ENCODE data around the gene SSPN.

Gene SSPN

GRCh38 chr12:26246483-26247164, 51.3 kb downstream of the SSPN start:
- in situ Hi-C loops (cut with HindIII; ENCODE audit: low pct_ligation_motif_present, low pct_unique_long_range_greater_than_20kb, low sequenced_read_pairs), result no loop called here
- no peak for DNase-seq

- in situ Hi-C loops (cut with HindIII; ENCODE audit: low pct_ligation_motif_present, low pct_unique_long_range_greater_than_20kb, low sequenced_read_pairs), result no loop called here
- DNase-seq, result no peak
Observed at GRCh38 chr12:26247873-26248272, 52.5 kb downstream of the SSPN start.

- in situ Hi-C loops (cut with HindIII; ENCODE audit: low pct_ligation_motif_present, low pct_unique_long_range_greater_than_20kb, low sequenced_read_pairs), result no loop called here
- DNase-seq, result no peak
Observed at GRCh38 chr12:26250801-26251200, 55.4 kb downstream of the SSPN start.

- no peak for DNase-seq
- in situ Hi-C loops (cut with HindIII; ENCODE audit: low pct_ligation_motif_present, low pct_unique_long_range_greater_than_20kb, low sequenced_read_pairs), result no loop called here
Observed at GRCh38 chr12:26251600-26251999, 56.2 kb downstream of the SSPN start.

- in situ Hi-C loops (cut with HindIII; ENCODE audit: low pct_ligation_motif_present, low pct_unique_long_range_greater_than_20kb, low sequenced_read_pairs), result no loop called here
- DNase-seq, result no peak
Observed at GRCh38 chr12:26252946-26253345, 57.6 kb downstream of the SSPN start.

GRCh38 chr12:26255893-26256645, 60.7 kb downstream of the SSPN start:
- DNase-seq, result no peak
- in situ Hi-C loops (cut with HindIII; ENCODE audit: low pct_ligation_motif_present, low pct_unique_long_range_greater_than_20kb, low sequenced_read_pairs), result no loop called here

GRCh38 chr12:26264215-26264838, 69.0 kb downstream of the SSPN start:
- no peak for DNase-seq
- in situ Hi-C loops (cut with HindIII; ENCODE audit: low pct_ligation_motif_present, low pct_unique_long_range_greater_than_20kb, low sequenced_read_pairs), result no loop called here

GRCh38 chr12:26265606-26266005, 70.2 kb downstream of the SSPN start:
- DNase-seq, result no peak
- in situ Hi-C loops (cut with HindIII; ENCODE audit: low pct_ligation_motif_present, low pct_unique_long_range_greater_than_20kb, low sequenced_read_pairs), result no loop called here

- DNase-seq, result no peak
- in situ Hi-C loops (cut with HindIII; ENCODE audit: low pct_ligation_motif_present, low pct_unique_long_range_greater_than_20kb, low sequenced_read_pairs), result no loop called here
Observed at GRCh38 chr12:26266881-26267280, 71.5 kb downstream of the SSPN start.

- in situ Hi-C loops (cut with HindIII; ENCODE audit: low pct_ligation_motif_present, low pct_unique_long_range_greater_than_20kb, low sequenced_read_pairs), result no loop called here
- no peak for DNase-seq
Observed at GRCh38 chr12:26268841-26269561, 73.6 kb downstream of the SSPN start.

GRCh38 chr12:26269562-26270284, 74.3 kb downstream of the SSPN start:
- in situ Hi-C loops (cut with HindIII; ENCODE audit: low pct_ligation_motif_present, low pct_unique_long_range_greater_than_20kb, low sequenced_read_pairs), result no loop called here
- no peak for DNase-seq

GRCh38 chr12:26271024-26271423, 75.7 kb downstream of the SSPN start:
- in situ Hi-C loops (cut with HindIII; ENCODE audit: low pct_ligation_motif_present, low pct_unique_long_range_greater_than_20kb, low sequenced_read_pairs), result no loop called here
- DNase-seq, result no peak

- DNase-seq, result peak; percentile 27
- in situ Hi-C loops (cut with HindIII; ENCODE audit: low pct_ligation_motif_present, low pct_unique_long_range_greater_than_20kb, low sequenced_read_pairs), result no loop called here
Observed at GRCh38 chr12:26271889-26272492, 76.6 kb downstream of the SSPN start.

- no peak for DNase-seq
- in situ Hi-C loops (cut with HindIII; ENCODE audit: low pct_ligation_motif_present, low pct_unique_long_range_greater_than_20kb, low sequenced_read_pairs), result no loop called here
Observed at GRCh38 chr12:26272851-26273250, 77.5 kb downstream of the SSPN start.

- DNase-seq, result no peak
- in situ Hi-C loops (cut with HindIII; ENCODE audit: low pct_ligation_motif_present, low pct_unique_long_range_greater_than_20kb, low sequenced_read_pairs), result no loop called here
Observed at GRCh38 chr12:26273811-26274210, 78.4 kb downstream of the SSPN start.

- in situ Hi-C loops (cut with HindIII; ENCODE audit: low pct_ligation_motif_present, low pct_unique_long_range_greater_than_20kb, low sequenced_read_pairs), result no loop called here
- DNase-seq, result peak; percentile 100
Observed at GRCh38 chr12:26274441-26275312, 79.3 kb downstream of the SSPN start.

Measured in ACHN (cell line).